Measurements from ENCODE around the gene RIPOR3.
A peak's percentile ranks its signal among the peaks of the same experiment; 100 is the strongest.
"Not testable (repeated sequence)": the region's sequence is repeated elsewhere in the genome, so short reads cannot be mapped to it uniquely, and the experiment has no call there.

RIPOR3 gene

DNA sequence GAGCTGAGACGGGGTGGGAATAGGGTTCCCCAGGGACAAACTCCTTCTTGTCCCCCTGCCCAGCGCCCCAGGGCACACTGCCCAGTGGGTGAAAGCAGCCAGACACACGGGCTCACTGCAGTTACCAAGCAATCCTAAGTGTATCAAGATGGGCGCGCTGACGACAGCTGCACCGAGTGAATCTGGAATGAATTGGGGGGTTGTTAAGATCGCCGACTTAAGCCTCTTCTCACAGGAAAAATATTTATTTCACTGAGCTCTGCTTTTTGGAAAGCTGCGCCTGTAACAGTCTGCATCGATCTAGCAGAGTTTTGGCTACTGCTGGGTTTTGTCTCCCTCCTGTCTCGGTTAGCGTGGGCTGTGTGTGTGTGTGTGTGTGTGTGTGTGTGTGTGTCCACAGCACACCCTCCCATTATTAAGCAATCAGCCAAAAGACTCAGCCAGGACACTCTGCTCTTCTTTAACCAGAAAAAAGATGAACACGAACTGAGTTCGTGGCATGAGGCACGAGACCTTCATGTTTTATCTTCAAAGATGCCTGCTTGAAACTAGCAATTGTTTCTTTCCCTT is 35.9 kb downstream of the RIPOR3 start:
- no peak for DNase-seq (ENCODE audit: low spot score)

DNA sequence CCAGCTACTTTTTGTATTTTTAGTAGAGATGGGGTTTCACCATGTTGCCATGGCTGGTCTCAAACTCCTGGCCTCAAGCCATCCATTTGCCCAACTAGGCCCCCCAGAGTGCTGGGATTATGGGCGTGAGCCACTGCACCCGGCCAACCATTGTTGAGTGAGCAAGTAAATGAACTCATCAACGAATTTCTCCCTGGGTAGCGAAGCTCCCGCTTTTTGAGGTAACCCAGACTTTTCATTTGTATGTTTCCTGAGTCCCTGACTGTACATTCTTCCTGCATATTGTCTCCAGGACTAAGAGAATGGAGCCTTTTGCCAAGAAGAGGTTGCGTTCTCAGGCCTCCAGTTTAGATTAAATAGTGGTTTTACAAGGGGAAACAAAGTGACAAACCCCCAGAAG is 36.4 kb downstream of the RIPOR3 start:
- DNase-seq (ENCODE audit: low spot score) = no peak

DNA sequence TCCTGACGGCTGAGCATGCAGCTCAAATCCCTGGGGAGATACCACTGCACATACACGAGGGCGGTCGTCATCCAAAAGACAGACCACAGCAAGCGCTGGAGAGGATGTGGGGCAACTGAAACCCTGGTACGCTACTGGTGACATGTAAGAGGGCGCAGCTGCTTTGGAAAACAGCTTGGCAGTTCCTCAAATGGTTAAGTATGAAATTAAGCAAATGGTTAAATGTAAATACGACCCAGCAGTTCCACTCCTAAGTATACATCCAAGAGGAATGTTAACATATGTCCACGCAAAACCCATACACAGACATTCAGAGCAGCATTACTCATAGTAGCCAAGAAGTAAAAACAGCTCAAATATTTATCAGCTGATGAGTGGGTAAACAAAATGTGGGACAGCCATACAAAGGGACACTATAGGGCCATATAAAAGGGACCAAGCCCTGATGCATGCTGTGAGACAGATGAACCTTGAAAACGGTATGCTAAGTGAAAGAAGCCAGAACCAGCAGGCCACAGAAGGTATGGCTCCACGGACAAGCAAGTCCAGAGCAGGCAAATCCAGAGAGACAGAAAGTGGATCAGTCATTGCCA is 38.5 kb downstream of the RIPOR3 start:
- DNase-seq (ENCODE audit: low spot score) = no peak

- no peak for DNase-seq (ENCODE audit: low spot score)
Measured at GRCh38 chr20:50651676-50652075, 39.7 kb downstream of the RIPOR3 start.

DNA sequence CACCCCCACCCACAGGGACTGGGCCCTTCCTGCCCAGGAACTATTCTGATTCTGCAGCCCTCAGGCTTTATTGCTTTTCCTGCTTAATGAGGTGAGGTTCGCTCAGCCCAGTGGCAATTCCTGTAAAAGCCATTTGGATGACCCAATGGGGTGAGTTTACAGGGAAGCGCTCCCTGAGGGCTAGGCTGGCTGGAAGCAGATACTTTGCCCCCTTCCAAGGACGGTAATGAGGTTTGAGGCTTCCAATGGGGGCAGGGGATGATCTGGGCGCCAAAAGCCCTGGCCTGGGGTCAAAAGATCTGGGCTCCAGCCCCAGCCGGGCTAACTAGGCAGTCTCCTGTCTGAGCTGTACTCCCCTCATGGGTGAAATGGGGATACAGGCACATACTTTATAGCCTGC is 41.8 kb downstream of the RIPOR3 start:
- DNase-seq (ENCODE audit: low spot score) = no peak

DNA sequence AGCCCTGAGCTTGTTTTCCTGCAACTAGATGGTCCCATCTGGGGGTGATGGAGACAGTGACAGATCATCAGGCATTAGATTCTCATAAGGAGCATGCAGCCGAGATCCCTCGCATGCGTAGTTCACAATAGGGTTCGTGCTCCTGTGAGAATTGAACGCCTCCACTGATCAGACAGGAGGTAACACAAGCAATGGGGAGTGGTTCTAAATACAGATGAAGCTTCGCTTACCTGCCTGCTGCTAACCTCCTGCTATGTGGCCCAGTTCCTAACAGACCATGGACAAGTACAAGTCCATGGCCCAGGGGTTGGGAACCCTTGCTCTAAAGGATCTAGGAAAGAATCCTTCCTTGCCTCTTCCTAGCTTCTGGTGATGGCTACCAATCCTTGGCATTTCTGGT is 42.7 kb downstream of the RIPOR3 start:
- DNase-seq (ENCODE audit: low spot score) = no peak

DNA sequence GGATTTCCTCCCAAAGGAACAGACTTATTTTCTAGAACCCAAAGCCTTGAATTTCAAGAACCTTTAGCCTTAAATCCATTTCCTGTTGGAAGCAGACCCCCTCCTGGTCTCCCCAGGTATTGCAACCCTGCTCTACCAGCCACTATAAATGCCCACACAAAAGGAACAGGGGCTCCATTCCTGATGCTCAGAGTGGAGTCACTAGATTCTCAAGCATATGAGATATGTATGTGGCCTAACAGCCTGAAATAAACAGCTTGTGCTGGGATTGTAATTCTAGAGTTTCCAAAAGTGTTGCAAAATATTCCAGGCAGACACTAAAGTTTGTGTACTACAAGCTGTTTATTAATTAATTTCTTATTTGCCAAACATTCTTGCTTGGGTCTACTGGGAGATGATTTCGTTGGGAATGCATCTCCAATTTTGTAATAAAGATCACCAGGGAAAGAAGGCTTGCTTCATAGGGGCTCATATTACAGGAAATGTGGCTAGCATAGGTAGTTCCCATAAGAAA is 44.8 kb downstream of the RIPOR3 start:
- no peak for DNase-seq (ENCODE audit: low spot score)

DNA sequence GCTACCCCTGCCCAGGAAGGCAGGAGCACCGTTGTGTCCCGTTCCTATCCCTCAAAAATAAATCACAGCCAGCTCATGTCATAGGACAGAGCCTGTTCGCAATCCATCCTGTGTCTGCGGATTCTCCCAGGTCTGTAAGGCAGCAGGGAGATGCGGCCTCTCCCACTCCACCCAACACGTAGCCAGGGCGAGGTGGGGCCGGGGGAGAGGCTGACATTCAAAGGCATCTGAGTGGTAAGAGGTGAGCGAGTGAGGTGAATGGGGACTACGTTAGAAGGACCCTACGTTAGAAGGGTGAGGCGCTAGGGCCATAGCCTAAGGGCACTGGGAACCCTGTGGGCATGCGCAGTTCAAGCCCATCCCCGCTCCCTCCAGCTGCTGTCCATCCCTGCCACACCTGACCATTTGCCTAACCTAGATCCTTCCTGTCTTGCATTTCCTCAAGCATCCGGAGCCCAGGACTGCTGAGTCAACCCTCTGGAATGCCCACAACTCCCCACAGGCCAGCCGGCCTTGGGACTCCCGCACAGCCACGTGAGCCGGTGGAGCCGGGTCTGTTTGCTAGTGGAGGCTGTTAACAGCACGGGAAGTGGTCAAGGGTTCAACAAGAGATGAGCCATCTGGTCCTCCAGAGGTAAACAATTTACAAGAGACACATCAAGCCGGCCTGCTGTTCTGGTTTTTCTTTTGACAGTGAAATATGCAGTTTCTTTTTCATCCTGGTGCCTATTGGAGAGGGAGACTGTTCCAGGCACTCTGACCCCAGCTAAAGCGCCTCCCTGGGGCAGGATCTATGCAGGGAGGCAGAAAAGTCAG is 45.9 kb downstream of the RIPOR3 start:
- peak; percentile 83 for DNase-seq (ENCODE audit: low spot score)

DNA sequence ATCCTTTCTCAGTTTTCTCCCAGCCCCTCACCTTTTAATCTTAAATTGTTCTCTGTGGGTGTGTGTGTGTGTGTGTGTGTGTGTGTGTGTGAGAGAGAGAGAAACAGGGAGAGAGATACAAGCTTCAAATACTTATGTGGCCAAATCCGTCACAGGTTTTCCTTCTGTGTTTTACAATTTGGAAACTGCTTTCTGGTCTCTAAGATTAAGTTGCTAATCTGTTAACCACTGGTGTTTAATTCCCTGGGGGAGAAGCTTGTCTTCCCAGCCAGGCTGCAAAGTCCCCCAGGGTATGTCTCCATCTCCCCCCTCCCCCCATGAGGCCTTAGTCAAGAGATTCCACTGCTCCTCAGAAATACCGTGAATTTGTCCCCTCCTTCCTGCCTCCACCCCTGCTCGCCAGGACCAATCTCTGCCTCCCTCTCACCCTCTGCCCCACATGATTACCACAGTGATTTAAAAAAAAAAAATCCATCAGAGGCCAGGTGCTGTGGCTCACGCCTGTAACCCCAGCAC is 49.0 kb downstream of the RIPOR3 start:
- DNase-seq (ENCODE audit: low spot score) = peak; percentile 78

DNA sequence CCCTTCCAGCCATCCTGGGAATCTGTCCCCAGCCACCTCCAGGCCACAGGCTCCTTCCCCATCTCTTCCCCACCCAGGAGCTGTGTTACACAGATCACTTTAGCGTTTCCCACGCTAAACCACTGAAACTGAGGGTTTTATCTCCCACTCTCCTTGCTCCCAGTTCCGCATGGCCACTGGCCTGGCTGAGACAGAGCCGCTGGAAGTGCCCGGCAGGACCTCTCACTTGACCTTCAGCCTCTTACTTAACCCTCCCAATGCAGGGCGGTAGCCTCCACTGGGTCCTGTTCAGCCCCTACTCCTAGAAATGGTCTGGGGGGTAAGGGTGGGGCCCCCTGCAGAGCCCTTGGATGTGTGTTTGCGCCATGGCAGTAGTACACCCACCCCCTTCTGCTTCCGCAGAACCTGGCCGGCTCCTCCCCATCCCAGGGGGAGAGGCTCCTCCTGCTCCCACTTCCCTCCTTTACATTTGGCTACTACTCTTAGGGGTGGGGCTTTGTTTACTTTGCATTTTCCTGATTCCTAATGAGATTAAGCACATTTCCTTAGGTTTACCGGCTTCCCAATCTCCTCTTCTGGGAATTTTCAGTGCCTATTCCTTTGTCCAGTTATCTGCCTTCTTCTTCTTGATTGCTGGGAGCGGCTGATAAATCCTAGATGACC is 49.6 kb downstream of the RIPOR3 start:
- peak; percentile 72 for DNase-seq (ENCODE audit: low spot score)

DNA sequence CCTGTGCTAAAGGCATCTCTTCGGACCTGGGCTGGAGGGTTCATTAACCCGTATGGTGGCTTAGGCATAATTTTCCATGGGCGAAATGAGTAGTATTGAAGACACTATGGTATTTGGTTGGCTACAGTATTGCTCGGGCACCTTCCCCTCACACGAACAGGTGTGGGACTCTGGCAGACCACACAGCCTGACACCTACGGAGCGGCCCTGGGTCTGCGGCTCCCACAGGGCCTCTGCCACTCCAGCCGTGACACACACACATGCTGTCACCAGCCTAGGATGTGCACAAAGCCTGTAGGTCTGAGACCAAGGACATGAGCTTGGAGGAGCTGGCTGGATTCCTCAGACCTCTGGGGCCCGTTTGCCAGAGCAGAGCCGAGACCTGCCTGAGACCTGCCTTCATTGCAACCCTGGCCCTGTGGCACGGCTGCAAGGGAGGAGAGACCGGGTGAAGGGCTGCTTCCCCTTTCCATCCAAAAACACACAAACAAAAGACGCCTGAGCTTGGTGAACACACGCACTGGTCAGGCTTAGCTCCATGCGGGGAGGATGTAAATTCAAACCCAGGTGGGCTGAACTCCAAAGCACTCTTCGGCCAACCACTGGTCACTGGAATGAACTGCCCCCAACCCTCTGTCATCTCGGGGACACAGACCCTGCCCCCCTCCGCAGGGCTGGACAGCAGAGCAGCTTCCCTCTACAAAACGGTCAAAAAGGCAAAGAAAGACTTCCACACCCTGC is 51.2 kb downstream of the RIPOR3 start:
- peak; percentile 51 for DNase-seq (ENCODE audit: low spot score)

DNA sequence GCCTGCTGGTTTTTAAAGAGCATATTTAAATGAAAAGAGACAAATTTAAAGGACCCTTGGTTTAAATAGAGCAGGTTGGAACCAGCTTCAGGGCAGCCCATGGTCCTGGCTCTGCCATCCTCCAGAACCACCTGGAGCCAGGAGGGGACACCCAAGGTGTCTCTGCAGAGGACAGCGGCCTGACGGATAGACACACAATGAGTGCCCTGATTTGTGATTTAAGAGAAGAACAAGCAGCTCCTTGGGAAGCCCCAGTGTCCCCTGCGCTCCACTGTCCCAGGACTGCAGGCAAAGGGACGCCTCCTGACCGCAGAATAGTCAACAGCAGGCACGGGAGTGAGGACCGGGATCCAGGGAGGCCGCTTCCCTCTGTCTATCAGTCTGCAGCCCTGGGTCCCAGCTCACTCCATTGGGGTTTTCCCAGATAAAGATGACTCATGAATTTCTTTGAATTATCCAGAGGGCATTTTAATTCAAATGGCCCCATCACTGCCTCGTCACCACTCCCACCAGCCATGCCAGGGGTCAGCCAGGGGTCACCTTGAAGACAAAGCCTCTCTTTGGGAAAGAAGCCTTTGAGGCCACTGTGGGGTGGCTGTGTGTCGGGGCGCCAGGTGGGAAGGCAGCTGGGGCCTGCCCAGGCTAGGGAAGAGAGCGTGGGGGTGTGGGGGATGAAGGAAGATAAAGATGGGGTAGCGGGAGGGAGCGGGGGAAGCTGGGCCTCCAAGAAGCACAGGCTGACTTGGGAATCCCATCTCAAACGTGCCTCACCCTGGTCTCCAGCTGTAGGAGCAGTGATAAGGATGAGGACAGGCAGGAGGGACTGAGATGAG is 53.1 kb downstream of the RIPOR3 start:
- not testable (repeated sequence) for DNase-seq (ENCODE audit: low spot score)

DNA sequence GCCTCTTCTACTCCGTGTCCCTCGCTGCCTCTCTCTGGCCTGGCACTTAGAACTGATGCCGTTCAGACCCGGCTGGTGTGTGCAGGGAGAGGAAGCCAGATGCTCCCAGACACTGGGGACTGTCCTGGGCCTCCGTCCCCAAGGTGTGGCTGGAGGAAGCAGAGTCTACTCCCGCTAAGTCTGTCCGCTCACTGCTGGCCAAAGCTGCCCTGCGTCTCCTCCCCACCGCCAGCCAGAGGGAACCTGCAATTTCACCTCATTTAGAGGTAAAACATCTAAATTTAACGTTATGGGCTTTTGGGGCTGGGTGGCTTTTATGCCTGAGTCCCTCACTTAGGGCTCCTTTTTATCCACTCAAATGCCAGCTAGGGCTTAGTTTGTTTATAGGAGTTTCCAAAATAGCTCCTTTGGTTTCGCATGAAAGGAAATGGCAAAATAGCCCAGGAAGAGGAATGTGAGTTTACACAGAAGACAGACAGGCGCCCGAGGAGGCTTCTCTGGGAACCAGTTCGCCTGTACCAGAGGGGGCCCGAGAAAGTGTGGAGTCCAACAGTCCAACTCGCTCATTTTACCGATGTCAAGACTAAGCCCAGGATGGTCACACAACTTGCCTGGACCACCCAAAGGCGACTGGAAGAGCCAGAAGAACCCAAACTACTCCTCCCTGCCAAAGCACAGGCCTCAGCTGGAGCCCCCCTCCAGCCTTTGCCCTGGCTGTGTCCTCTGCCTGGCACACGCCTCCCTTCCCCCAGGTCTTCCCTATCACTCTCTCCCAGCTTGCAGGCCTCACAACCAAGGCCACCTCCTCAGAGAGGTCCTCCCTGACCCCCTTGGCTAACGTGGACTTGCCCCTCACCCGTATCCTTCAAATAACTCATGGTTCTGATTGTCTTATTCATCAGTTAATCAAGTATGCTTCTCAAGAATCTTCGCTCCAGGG is 54.5 kb downstream of the RIPOR3 start:
- DNase-seq (ENCODE audit: low spot score) = peak; percentile 54

DNA sequence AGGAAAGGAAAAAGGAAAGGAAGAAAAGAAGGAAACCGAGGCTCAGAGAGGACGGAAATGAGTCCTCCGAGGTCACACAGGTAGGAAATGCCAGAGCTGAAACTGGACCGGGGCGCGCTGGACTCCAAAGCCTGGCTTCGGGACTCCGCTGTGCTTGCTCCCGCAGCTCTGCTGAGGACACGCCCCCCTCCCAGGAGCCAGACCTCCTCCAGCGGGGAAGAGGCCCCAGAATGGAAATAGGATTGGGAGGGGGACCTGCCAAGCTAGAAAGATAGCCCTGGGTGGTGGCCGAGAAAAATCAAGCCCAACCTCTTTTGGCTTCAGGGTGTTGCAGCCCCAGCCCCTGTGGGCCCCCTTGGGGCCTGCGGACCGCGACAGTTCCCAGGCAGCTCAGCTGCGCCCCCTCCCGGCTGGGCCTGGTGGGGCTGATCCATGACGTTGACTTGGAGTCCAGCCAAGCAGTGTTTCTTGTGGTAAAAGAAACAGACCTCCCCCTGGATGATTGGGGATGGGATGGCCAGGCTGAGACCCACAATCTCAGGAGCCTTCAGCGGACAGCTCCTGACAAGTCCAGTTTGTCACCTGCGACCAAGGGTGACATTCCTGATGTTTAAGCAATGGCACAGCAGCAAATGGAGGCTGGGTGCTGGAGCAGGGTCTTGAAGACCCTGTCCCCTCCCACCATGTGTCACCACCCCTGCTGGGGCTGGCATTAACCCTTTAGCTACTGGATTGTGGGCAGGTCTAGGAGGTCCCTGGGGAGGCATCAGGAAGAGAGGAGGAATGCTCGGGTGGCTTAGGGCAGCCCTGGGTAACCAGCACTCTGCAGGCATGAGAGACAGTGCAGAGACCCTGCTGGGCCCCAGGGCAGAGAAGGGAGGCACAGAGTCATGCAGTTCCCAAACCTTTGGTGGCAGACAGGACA is 55.4 kb downstream of the RIPOR3 start:
- peak; percentile 82 for DNase-seq (ENCODE audit: low spot score)

- DNase-seq (ENCODE audit: low spot score) = no peak
Measured at GRCh38 chr20:50635014-50635557, 56.3 kb downstream of the RIPOR3 start.

- DNase-seq (ENCODE audit: low spot score) = no peak
Measured at GRCh38 chr20:50634191-50634590, 57.2 kb downstream of the RIPOR3 start.

DNA sequence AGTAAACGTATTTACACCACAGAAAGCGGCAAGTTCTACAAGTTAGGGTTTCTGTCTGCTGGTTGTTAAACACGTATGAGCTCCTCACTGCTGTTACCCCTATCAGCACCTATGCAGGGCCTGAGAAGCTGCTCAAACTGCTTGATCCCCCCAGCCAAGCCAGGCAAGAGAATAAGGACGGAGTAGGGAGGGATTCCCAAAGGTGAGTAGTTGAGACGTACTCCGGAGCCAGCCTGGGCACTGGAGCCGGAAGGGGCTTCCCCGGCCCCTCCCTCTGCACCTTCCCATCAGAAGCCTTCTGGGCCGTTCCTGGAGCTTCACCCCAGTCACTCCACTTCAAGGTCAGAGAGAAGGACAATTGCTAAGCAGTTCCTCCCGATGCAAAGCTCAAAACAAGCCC is 58.0 kb downstream of the RIPOR3 start:
- no peak for DNase-seq (ENCODE audit: low spot score)

DNA sequence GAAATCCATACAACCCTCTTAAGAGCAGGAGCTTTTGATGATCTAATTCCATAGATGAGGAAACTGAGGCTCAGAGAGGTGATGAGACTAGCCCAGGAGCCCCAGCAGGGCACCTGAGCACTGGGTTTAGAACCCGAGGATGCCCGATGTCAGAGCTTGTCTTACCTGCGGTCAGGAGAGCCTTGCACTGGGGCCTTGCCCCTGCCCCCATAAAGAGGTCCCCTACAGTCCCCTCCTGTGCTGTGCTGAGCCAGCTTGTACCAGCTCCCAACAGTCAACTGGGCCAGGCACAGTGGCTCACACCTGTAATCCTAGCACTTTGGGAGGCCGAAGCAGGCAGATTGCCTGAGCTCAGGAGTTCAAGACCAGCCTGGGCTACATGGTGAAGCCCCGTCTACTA is 58.6 kb downstream of the RIPOR3 start:
- no peak for DNase-seq (ENCODE audit: low spot score)
